Thyroid gland (tissue), 4 donors: ENCODE data around the gene SYNPO2. TPM values are rescaled to one million over a fixed set of nuclear protein-coding genes. Genes with fewer than 3 reads are reported as not detected.

ENCODE experiments used
- DNase-seq, 2 donors: peaks; one replicate each; pipeline ENCODE4 v3.0.0-alpha.2; 2019
- H3K27ac ChIP-seq, 3 donors: fragments of 200-600 bp; sonication (generic); 1 replicate in 2 of 3; 2 replicates in 1 of 3; pipeline ENCODE4 v1.5.1; 2016 to 2019; ENCODE audit warnings: mild to moderate bottlenecking in 1 of 3, moderate library complexity in 1 of 3
- H3K27me3 ChIP-seq: fragments of 200-600 bp; sonication (generic); one replicate; pipeline ENCODE4 v1.5.1; 2019
- H3K36me3 ChIP-seq, 2 donors: fragments of 200-600 bp; sonication (generic); one replicate each; pipeline ENCODE4 v1.5.1; 2016 to 2019
- H3K4me1 ChIP-seq, 2 donors: fragments of 200-600 bp; sonication (generic); one replicate each; pipeline ENCODE4 v1.5.1; 2017 to 2019
- H3K4me3 ChIP-seq, 3 donors: fragments of 200-600 bp; sonication (generic); replicated peaks in 1 of 3; 1 replicate in 2 of 3; 2 replicates in 1 of 3; pipeline ENCODE4 v1.5.1; 2016; ENCODE audit warnings: mild to moderate bottlenecking in 1 of 3
- H3K9me3 ChIP-seq: fragments of 200-600 bp; sonication (generic); one replicate; pipeline ENCODE4 v1.5.1; 2017
- CTCF ChIP-seq, 6 experiments: fragments of 200-600 bp in 3 of 6; fragments of 450-650 bp in 3 of 6; sonication (generic) in 3 of 6; IDR thresholded peaks; one replicate each; pipeline ENCODE4 v1.5.1; 2016 to 2019; ENCODE audit warnings: antibody characterized with exemption in 6 of 6, mild to moderate bottlenecking in 2 of 6, inconsistent platforms in 1 of 6, moderate library complexity in 1 of 6
- POLR2A ChIP-seq, 2 donors: fragments of 450-650 bp; IDR thresholded peaks; one replicate each; pipeline ENCODE4 v1.6.1; 2017; ENCODE audit warnings: antibody characterized with exemption in 2 of 2, mild to moderate bottlenecking in 2 of 2, moderate library complexity in 1 of 2
- WGBS, 2 donors: methylation state at CpG; one replicate each; pipeline ENCODE4 v1.1.5; 2017; 5-methylcytosine and 5-hydroxymethylcytosine counted together
- intact Hi-C: fragments of 100-400 bp; cut with DNase I; formaldehyde crosslinking; loops from one replicate; pipeline ENCODE4 v1.15.1; 2023
- total RNA-seq, 4 donors: library from RNA; depleted of rRNA; stranded (reverse); fragments of >200 nt; gene quantifications; one replicate each; pipeline ENCODE4 v1.2.3, GENCODE V29; 2016

The SYNPO2 gene
- total RNA-seq, 4 donors from 2014 or later, result 11.4 to 37.8 (median 23.8) TPM

- 87 to 89% methylated on average over 9 of the region's 9 CpGs for WGBS, 2 donors
- TF ChIP-seq CTCF (IDR thresholded peaks at IDR 0.05), result no peak
- no peak for TF ChIP-seq POLR2A (IDR thresholded peaks at IDR 0.05)
- Histone ChIP-seq H3K4me1 (peaks cover 39 to 41% of the 10 kb centered on the region in 2 donors), H3K27me3 (no peaks in the 10 kb centered on the region), H3K27ac (peak overlapping the region; percentile 76 to 98 (median 97)), H3K9me3 (no peaks in the 10 kb centered on the region), H3K4me3 (no peak overlapping the region), H3K36me3 (no peaks in the 10 kb centered on the region)
- intact Hi-C loops, result no loop called here
- DNase-seq, result no peak
Observed at GRCh38 chr4:118916691-118917289, 28.1 kb downstream of the SYNPO2 start.

GRCh38 chr4:118917582-118917981 lies 28.9 kb downstream of the SYNPO2 start:
- peak overlapping the region; percentile 76 to 98 (median 97) for H3K27ac ChIP-seq
- TF ChIP-seq CTCF (IDR thresholded peaks at IDR 0.05) (no peak), POLR2A (IDR thresholded peaks at IDR 0.05) (no peak)
- no peaks in the 10 kb centered on the region for H3K36me3 ChIP-seq
- intact Hi-C loops, result no loop called here
- DNase-seq, result no peak
- peaks cover 47 to 49% of the 10 kb centered on the region in 2 donors for H3K4me1 ChIP-seq
- H3K9me3 ChIP-seq, result no peaks in the 10 kb centered on the region
- 66% methylated on average over 2 of the region's 2 CpGs for WGBS, 2 donors
- no peak overlapping the region for H3K4me3 ChIP-seq
- H3K27me3 ChIP-seq, result no peaks in the 10 kb centered on the region

DNA sequence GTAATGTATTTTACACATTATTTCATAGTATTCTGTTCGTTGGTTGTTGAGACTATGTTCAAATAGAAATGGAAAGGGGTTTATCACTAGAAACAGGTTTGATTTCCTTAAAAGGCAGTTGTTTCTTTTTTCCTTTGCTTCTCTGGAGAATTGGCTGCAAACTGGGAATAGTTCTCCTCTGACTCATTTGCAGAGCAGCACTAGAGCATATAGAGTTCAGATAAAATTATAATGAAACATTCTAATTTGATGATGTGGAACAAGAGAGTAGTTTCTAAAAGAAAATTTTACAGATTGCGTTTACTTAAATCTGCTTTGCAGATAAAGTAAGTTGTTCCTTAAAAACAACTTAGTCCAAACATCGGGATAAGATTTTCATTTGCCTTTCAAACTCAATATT lies 29.7 kb downstream of the SYNPO2 start:
- WGBS, 2 donors, result 21 to 23% methylated on average over 3 of the region's 3 CpGs
- TF ChIP-seq POLR2A (IDR thresholded peaks at IDR 0.05), result no peak
- no peak for TF ChIP-seq CTCF (IDR thresholded peaks at IDR 0.05)
- Histone ChIP-seq H3K36me3 (no peaks in the 10 kb centered on the region), H3K27ac (peak overlapping the region; percentile 76 to 98 (median 97)), H3K9me3 (no peaks in the 10 kb centered on the region), H3K4me3 (no peak overlapping the region), H3K27me3 (no peaks in the 10 kb centered on the region), H3K4me1 (peaks cover 49% of the 10 kb centered on the region in 2 donors)
- DNase-seq, result peak in 1 of 2 donors; percentile 5
- intact Hi-C loops, result no loop called here

DNA sequence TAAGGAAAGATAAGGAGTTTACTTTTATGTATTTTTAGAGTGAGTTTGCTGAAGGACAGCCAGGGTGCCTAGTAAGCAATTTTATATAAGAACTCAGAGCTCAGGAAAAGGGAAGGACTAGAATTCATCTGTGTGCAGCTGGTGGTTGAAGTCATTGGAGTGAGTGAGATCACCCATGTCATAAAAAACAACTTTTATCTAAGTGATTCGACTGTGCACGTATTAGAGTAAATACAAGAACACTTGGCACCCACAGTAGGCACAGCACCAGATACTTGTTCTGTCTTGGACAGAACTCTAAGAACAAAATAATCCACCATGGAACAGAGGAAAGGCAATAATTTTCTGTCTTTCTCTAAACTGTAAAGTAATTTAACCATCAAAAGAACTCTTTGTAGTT lies 31.6 kb downstream of the SYNPO2 start:
- H3K4me3 ChIP-seq, result no peak overlapping the region
- 14 to 34% methylated on average over 2 of the region's 2 CpGs for WGBS, 2 donors
- no peaks in the 10 kb centered on the region for H3K36me3 ChIP-seq
- intact Hi-C loops, result no loop called here
- peak; percentile 71 to 79 for DNase-seq
- H3K27me3 ChIP-seq, result no peaks in the 10 kb centered on the region
- peak in 1 of 2 donors; percentile 47 for TF ChIP-seq POLR2A (IDR thresholded peaks at IDR 0.05)
- TF ChIP-seq CTCF (IDR thresholded peaks at IDR 0.05), result no peak
- H3K9me3 ChIP-seq, result no peaks in the 10 kb centered on the region
- peak overlapping the region; percentile 76 to 98 (median 97) for H3K27ac ChIP-seq
- H3K4me1 ChIP-seq, result peaks cover 49% of the 10 kb centered on the region in 2 donors

DNA sequence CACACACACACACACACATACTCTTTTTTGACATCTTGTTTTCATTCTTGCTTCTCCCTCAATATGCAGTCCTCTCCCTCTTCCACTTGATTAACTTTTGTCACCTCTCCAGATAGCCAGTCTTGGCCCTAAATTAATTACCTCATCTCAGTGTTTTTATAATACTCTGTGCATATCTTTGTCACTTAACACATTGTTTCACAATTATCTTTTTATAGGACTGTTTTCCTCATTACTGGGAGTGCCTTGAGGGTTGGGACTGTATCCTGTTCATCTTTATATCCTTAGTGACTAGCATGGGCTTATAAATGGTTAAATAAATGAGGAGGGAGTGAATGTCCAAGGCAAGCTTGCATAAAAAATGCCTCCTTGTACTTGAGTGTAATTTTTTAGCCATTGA lies 33.1 kb downstream of the SYNPO2 start:
- no peaks in the 10 kb centered on the region for H3K9me3 ChIP-seq
- no peaks in the 10 kb centered on the region for H3K36me3 ChIP-seq
- no peak overlapping the region for H3K4me3 ChIP-seq
- peaks cover 48 to 49% of the 10 kb centered on the region in 2 donors for H3K4me1 ChIP-seq
- no peak for DNase-seq
- H3K27me3 ChIP-seq, result no peaks in the 10 kb centered on the region
- no peak for TF ChIP-seq POLR2A (IDR thresholded peaks at IDR 0.05)
- TF ChIP-seq CTCF (IDR thresholded peaks at IDR 0.05), result no peak
- intact Hi-C loops, result no loop called here
- peak overlapping the region in 1 of 3 donors; percentile 35 for H3K27ac ChIP-seq
